ENCODE results near the gene MATK. TPM values are rescaled to one million over a fixed set of nuclear protein-coding genes. Genes with fewer than 3 reads are reported as not detected.

The MATK gene
- total RNA-seq, 1 donor from 2014 or later, result not detected

- no peaks in the 10 kb centered on the region for H3K4me1 ChIP-seq (ENCODE audit: insufficient read depth, low read length)
- H3K4me3 ChIP-seq (ENCODE audit: insufficient read depth, low read depth, low read length), result no peak overlapping the region
- Mint-ChIP-seq H3K4me1 (ENCODE audit: low read depth, unreplicated experiment) (no peaks in the 10 kb centered on the region), H3K36me3 (ENCODE audit: low read depth, unreplicated experiment) (peaks cover 2% of the 10 kb centered on the region), H3K27ac (ENCODE audit: unreplicated experiment) (no peak overlapping the region), H3K27me3 (ENCODE audit: low read depth, unreplicated experiment) (no peaks in the 10 kb centered on the region), H3K9me3 (ENCODE audit: unreplicated experiment) (no peaks in the 10 kb centered on the region), H3K4me3 (ENCODE audit: unreplicated experiment) (no peak overlapping the region)
- H3K36me3 ChIP-seq (ENCODE audit: insufficient read depth, low read length), result no peaks in the 10 kb centered on the region
- H2AFZ ChIP-seq (ENCODE audit: low read depth, low read length), result no peak overlapping the region
- no peaks in the 10 kb centered on the region for H3K9me3 ChIP-seq (ENCODE audit: insufficient read depth, low read depth, low read length)
- DNase-seq (ENCODE audit: low read depth) (no peak), FAIRE-seq (no peak)
- no peak overlapping the region for H3K4me2 ChIP-seq (ENCODE audit: low read length)
- no peak overlapping the region for H3K27ac ChIP-seq (ENCODE audit: low read depth, low read length)
- no peaks in the 10 kb centered on the region for H4K20me1 ChIP-seq (ENCODE audit: insufficient read depth, low read length)
- H3K79me2 ChIP-seq (ENCODE audit: insufficient read depth, low read length), result no peaks in the 10 kb centered on the region
- TF ChIP-seq EZH2 (IDR thresholded peaks at IDR 0.05; ENCODE audit: insufficient read depth, low read length) (no peak), CTCF (IDR thresholded peaks at IDR 0.05; ENCODE audit: insufficient read depth, low read depth, low read length) (no peak)
- no peaks in the 10 kb centered on the region for H3K27me3 ChIP-seq (ENCODE audit: insufficient read depth, low read length)
- no peak overlapping the region for H3K9ac ChIP-seq (ENCODE audit: low read length)
These were observed 40.7 kb downstream of the MATK start for GRCh38 chr19:3745363-3746045.

- FAIRE-seq (peak; percentile 17), DNase-seq (ENCODE audit: low read depth) (no peak)
- Histone ChIP-seq H3K79me2 (ENCODE audit: insufficient read depth, low read length) (no peaks in the 10 kb centered on the region), H3K4me2 (ENCODE audit: low read length) (no peak overlapping the region), H3K27ac (ENCODE audit: low read depth, low read length) (no peak overlapping the region), H3K4me1 (ENCODE audit: insufficient read depth, low read length) (no peaks in the 10 kb centered on the region), H2AFZ (ENCODE audit: low read depth, low read length) (no peak overlapping the region), H3K4me3 (ENCODE audit: insufficient read depth, low read depth, low read length) (no peak overlapping the region), H4K20me1 (ENCODE audit: insufficient read depth, low read length) (no peaks in the 10 kb centered on the region), H3K9ac (ENCODE audit: low read length) (no peak overlapping the region), H3K36me3 (ENCODE audit: insufficient read depth, low read length) (no peaks in the 10 kb centered on the region), H3K27me3 (ENCODE audit: insufficient read depth, low read length) (no peaks in the 10 kb centered on the region), H3K9me3 (ENCODE audit: insufficient read depth, low read depth, low read length) (no peaks in the 10 kb centered on the region)
- H3K27me3 Mint-ChIP-seq (ENCODE audit: low read depth, unreplicated experiment), result peaks cover 2% of the 10 kb centered on the region
- no peak overlapping the region for H3K27ac Mint-ChIP-seq (ENCODE audit: unreplicated experiment)
- no peaks in the 10 kb centered on the region for H3K36me3 Mint-ChIP-seq (ENCODE audit: low read depth, unreplicated experiment)
- no peaks in the 10 kb centered on the region for H3K9me3 Mint-ChIP-seq (ENCODE audit: unreplicated experiment)
- TF ChIP-seq CTCF (IDR thresholded peaks at IDR 0.05; ENCODE audit: insufficient read depth, low read depth, low read length) (no peak), EZH2 (IDR thresholded peaks at IDR 0.05; ENCODE audit: insufficient read depth, low read length) (no peak)
- no peaks in the 10 kb centered on the region for H3K4me1 Mint-ChIP-seq (ENCODE audit: low read depth, unreplicated experiment)
- no peak overlapping the region for H3K4me3 Mint-ChIP-seq (ENCODE audit: unreplicated experiment)
These were observed 42.7 kb downstream of the MATK start for GRCh38 chr19:3743486-3743885.

- no peak overlapping the region for H3K27ac Mint-ChIP-seq (ENCODE audit: unreplicated experiment)
- Histone ChIP-seq H4K20me1 (ENCODE audit: insufficient read depth, low read length) (no peaks in the 10 kb centered on the region), H3K79me2 (ENCODE audit: insufficient read depth, low read length) (no peaks in the 10 kb centered on the region), H3K27me3 (ENCODE audit: insufficient read depth, low read length) (no peaks in the 10 kb centered on the region), H3K27ac (ENCODE audit: low read depth, low read length) (no peak overlapping the region), H3K4me1 (ENCODE audit: insufficient read depth, low read length) (no peaks in the 10 kb centered on the region), H3K9me3 (ENCODE audit: insufficient read depth, low read depth, low read length) (no peaks in the 10 kb centered on the region), H3K36me3 (ENCODE audit: insufficient read depth, low read length) (no peaks in the 10 kb centered on the region), H3K9ac (ENCODE audit: low read length) (no peak overlapping the region), H3K4me3 (ENCODE audit: insufficient read depth, low read depth, low read length) (no peak overlapping the region), H3K4me2 (ENCODE audit: low read length) (no peak overlapping the region), H2AFZ (ENCODE audit: low read depth, low read length) (no peak overlapping the region)
- H3K4me1 Mint-ChIP-seq (ENCODE audit: low read depth, unreplicated experiment), result no peaks in the 10 kb centered on the region
- H3K27me3 Mint-ChIP-seq (ENCODE audit: low read depth, unreplicated experiment), result peaks cover 9% of the 10 kb centered on the region
- no peak for DNase-seq (ENCODE audit: low read depth)
- TF ChIP-seq EZH2 (IDR thresholded peaks at IDR 0.05; ENCODE audit: insufficient read depth, low read length), result no peak
- no peak for TF ChIP-seq CTCF (IDR thresholded peaks at IDR 0.05; ENCODE audit: insufficient read depth, low read depth, low read length)
- no peaks in the 10 kb centered on the region for H3K36me3 Mint-ChIP-seq (ENCODE audit: low read depth, unreplicated experiment)
- H3K4me3 Mint-ChIP-seq (ENCODE audit: unreplicated experiment), result no peak overlapping the region
- no peaks in the 10 kb centered on the region for H3K9me3 Mint-ChIP-seq (ENCODE audit: unreplicated experiment)
- FAIRE-seq, result no peak
These were observed 45.8 kb downstream of the MATK start for GRCh38 chr19:3740431-3740830.
